ENCODE measurements around the gene EVL. TPM values are rescaled to one million over a fixed set of nuclear protein-coding genes. Genes with fewer than 3 reads are reported as not detected.

Gene EVL
- total RNA-seq, 1 experiment from 2014 or later: 82.9 TPM

DNA sequence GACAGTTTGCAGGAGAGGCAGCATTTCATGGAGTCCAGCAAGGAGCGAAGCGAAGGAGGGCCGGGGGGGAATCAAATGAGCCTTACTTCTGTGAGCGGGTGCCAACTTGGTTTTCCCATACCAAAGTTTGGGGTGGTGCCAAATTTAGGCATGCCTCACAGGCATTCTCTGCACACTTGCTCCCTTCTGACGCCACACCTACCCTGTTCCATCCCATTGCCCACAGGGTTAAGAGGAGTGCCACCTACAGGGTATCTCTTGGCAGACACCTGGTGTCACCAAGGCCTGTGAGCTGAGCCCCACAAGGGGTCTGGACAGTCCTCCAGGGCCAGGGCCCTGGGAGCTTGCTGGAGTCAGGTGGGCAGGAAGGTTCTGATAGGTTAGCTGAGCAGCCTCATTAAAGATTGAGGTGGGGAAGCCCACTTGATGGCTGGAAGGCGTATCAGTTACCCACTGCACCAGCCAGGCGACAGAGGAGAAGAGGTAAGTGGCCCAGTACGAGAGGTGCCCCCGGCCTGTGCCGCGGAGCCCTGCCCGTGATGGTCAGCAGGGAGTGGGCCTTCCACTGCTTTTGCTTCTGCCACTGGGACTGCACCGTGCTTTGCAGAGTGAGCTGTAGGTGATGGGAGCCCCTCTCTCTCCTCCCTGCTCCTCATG, 49.0 kb downstream of the EVL start:
- Histone ChIP-seq H3K4me1 (ENCODE audit: insufficient read depth, low read length, poor library complexity, severe bottlenecking) (no peaks in the 10 kb centered on the region), H3K9me3 (ENCODE audit: low read depth, low read length, poor library complexity, severe bottlenecking) (no peaks in the 10 kb centered on the region), H3K27me3 (replicated peaks; ENCODE audit: insufficient read depth, low read depth, low read length, poor library complexity) (no peaks in the 10 kb centered on the region), H3K4me3 (ENCODE audit: low read depth, low read length, poor library complexity, severe bottlenecking) (no peak overlapping the region), H3K36me3 (ENCODE audit: insufficient read depth, low read length, poor library complexity, severe bottlenecking) (no peaks in the 10 kb centered on the region), H3K27ac (ENCODE audit: low read depth, low read length, poor library complexity, severe bottlenecking) (no peak overlapping the region)
- no peak for TF ChIP-seq EZH2 (IDR thresholded peaks at IDR 0.05; ENCODE audit: borderline replicate concordance, low read depth, low read length, poor library complexity, severe bottlenecking)
- TF ChIP-seq, protein P1, sequence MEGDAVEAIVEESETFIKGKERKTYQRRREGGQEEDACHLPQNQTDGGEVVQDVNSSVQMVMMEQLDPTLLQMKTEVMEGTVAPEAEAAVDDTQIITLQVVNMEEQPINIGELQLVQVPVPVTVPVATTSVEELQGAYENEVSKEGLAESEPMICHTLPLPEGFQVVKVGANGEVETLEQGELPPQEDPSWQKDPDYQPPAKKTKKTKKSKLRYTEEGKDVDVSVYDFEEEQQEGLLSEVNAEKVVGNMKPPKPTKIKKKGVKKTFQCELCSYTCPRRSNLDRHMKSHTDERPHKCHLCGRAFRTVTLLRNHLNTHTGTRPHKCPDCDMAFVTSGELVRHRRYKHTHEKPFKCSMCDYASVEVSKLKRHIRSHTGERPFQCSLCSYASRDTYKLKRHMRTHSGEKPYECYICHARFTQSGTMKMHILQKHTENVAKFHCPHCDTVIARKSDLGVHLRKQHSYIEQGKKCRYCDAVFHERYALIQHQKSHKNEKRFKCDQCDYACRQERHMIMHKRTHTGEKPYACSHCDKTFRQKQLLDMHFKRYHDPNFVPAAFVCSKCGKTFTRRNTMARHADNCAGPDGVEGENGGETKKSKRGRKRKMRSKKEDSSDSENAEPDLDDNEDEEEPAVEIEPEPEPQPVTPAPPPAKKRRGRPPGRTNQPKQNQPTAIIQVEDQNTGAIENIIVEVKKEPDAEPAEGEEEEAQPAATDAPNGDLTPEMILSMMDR (conservative IDR thresholded peaks at IDR 0.05; ENCODE audit: low read depth, low read length): no peak
- POLR2A ChIA-PET (ENCODE audit: low non-redundant PET): no interaction called here
- intact Hi-C loops (cut with micrococcal nuclease; ENCODE audit: unreplicated experiment): no loop called here
- CTCF ChIA-PET: no interaction called here
- DNase-seq (ENCODE audit: low spot score): no peak
- no TSS peak for BruUV-seq (replicated peaks)

DNA sequence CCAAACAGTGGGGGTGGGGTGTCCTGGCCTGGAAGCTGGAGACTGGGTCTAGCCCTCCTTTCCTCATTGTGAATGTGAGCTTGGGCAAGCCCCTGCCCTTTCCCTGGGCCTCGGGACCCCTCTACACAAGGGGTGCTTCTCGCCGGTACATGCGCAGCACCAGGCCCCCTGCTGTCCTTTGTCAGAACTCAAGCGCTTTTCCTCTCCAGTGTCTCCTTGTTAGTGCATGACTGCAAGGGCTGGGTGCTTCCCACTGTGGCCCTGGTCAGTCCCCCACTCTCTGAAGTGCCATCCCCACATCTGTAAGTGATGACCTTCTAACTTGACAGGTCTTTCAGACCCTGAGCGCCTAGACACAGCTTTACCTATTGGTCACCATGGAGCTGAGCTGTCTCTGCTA, 50.0 kb downstream of the EVL start:
- no peak for DNase-seq (ENCODE audit: low spot score)
- no TSS peak for BruUV-seq (replicated peaks)
- Histone ChIP-seq H3K27ac (ENCODE audit: low read depth, low read length, poor library complexity, severe bottlenecking) (no peak overlapping the region), H3K27me3 (replicated peaks; ENCODE audit: insufficient read depth, low read depth, low read length, poor library complexity) (no peaks in the 10 kb centered on the region), H3K4me3 (ENCODE audit: low read depth, low read length, poor library complexity, severe bottlenecking) (no peak overlapping the region), H3K36me3 (ENCODE audit: insufficient read depth, low read length, poor library complexity, severe bottlenecking) (no peaks in the 10 kb centered on the region), H3K4me1 (ENCODE audit: insufficient read depth, low read length, poor library complexity, severe bottlenecking) (no peaks in the 10 kb centered on the region), H3K9me3 (ENCODE audit: low read depth, low read length, poor library complexity, severe bottlenecking) (no peaks in the 10 kb centered on the region)
- CTCF ChIA-PET: no interaction called here
- POLR2A ChIA-PET (ENCODE audit: low non-redundant PET): no interaction called here
- intact Hi-C loops (cut with micrococcal nuclease; ENCODE audit: unreplicated experiment): no loop called here
- no peak for TF ChIP-seq EZH2 (IDR thresholded peaks at IDR 0.05; ENCODE audit: borderline replicate concordance, low read depth, low read length, poor library complexity, severe bottlenecking)
- TF ChIP-seq, protein P1 (conservative IDR thresholded peaks at IDR 0.05; ENCODE audit: low read depth, low read length): no peak

DNA sequence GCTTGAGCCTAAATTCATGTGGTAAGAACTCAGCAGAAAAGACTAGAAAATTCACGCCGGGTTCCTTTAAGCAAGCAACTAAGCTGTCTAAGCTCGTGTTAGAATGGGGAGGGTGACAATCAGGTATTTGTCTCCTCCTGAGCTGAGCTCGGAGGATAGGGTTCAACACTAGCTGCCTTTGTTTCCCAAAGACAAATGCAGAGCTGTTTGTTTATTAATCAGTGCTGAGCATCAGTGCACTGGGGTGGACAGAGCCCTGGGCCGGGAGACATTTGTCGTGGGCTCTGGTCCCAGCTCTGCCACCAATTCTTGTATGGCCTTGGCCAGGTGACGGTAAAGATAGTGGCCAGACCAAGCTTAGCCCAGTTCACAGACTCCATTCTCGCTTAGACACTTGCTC, 50.5 kb downstream of the EVL start:
- no TSS peak for BruUV-seq (replicated peaks)
- DNase-seq (ENCODE audit: low spot score): no peak
- TF ChIP-seq EZH2 (IDR thresholded peaks at IDR 0.05; ENCODE audit: borderline replicate concordance, low read depth, low read length, poor library complexity, severe bottlenecking): no peak
- TF ChIP-seq, protein P1 (conservative IDR thresholded peaks at IDR 0.05; ENCODE audit: low read depth, low read length): no peak
- H3K27me3 ChIP-seq (replicated peaks; ENCODE audit: insufficient read depth, low read depth, low read length, poor library complexity): no peaks in the 10 kb centered on the region
- no peak overlapping the region for H3K27ac ChIP-seq (ENCODE audit: low read depth, low read length, poor library complexity, severe bottlenecking)
- intact Hi-C loops (cut with micrococcal nuclease; ENCODE audit: unreplicated experiment): no loop called here
- no peak overlapping the region for H3K4me3 ChIP-seq (ENCODE audit: low read depth, low read length, poor library complexity, severe bottlenecking)
- CTCF ChIA-PET: no interaction called here
- POLR2A ChIA-PET (ENCODE audit: low non-redundant PET): no interaction called here
- no peaks in the 10 kb centered on the region for H3K9me3 ChIP-seq (ENCODE audit: low read depth, low read length, poor library complexity, severe bottlenecking)
- no peaks in the 10 kb centered on the region for H3K36me3 ChIP-seq (ENCODE audit: insufficient read depth, low read length, poor library complexity, severe bottlenecking)
- H3K4me1 ChIP-seq (ENCODE audit: insufficient read depth, low read length, poor library complexity, severe bottlenecking): no peaks in the 10 kb centered on the region
